Left hindlimb (tissue), 1 donor: ENCODE measurements around the gene VPS13C.

ENCODE experiments used
- DNase-seq: peaks from one replicate; pipeline ENCODE4 v3.0.0-alpha.2; 2018

VPS13C gene

DNA sequence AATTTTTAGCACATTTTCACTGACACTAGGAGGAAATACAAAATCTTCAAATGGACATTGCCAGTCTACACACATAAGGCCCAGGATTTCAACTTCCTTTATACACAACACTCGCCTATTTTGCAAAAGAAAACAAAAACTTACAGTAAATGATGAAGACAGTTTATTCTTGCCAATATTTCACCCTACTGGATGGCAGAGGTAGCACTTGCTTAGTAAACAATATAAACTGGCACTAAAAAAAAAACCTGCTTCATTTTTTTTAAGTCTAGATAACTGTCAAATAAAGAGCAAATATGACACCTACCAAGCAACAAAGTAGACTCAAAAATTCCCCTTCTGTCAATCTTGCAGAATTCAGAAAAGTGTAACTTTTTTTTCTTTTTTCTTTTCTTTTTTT, 204.0 kb downstream of the VPS13C start:
- no peak for DNase-seq

DNA sequence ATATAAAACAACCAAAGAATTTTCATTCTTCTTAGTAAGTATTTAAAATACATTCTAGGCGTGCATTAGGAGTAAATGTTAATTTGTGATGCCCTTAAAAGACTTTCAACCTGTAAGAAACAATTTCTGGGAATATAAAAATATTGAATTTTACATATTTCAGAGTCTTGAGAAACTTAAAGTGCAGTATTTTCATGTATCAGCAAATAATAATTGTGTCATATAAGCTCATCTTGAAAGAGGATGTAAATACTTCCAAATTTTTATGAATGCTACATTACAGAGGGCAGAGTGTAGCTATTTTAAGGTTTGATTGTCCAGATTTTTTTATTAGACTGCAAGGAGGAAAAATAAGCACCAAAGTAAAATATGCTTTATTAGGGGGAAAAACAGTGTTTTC, 207.1 kb downstream of the VPS13C start:
- DNase-seq: no peak

DNA sequence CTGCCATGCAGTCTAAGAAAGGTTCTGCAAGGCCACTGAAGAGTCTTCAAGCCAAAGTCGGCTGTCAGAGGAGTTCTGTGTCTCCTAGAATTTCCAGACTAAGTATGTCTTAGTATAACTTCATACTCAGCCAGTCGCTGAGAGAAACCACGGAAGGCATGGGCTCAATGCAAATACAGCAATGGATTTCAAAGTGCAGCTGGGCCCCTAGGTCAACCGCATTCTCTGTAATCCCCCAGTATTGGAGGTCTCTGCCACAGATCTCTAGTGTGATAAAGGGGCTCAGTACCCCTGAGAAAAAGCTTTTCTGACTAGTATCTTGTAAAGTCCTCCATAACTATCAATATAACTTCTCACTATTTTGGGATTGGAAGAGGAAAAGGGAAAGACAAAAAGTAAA, 208.3 kb downstream of the VPS13C start:
- no peak for DNase-seq

DNA sequence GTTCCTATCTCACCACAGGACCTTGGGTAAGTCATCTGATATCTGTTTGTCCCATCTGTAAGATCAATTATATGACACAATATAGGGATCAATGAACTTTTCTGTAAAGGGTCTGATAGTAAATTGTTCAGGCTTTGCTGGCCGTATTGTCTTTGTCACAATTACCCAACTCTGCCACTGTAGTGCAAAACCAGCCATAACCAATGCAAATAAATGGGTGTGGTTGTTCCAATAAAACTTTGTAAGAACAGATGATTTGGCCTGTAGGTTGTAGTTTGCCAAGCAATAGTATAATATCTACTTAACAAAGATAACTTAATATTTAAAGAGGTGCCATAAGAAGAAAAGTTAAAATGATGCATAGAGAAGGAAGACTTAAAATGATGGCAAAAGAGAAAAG, 210.8 kb downstream of the VPS13C start:
- no peak for DNase-seq

DNA sequence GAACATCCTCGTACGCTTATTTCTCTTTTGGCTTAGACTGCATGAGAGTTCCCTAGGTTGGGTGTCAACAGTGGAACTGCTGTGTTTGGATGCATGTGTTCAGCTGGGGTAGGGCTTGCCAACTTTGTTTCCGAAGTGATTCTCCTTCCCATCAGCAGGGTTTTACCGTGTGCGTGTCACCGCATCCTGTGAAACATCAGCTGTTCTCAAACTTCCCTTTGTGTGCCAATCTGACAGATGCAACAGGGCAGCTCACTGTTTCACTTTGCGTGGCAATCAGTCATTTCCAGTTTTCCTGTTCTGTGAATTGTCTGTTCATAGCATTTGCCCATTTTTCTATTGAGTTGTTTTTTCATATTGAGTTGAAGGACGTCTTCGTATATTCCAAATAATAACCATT, 218.8 kb downstream of the VPS13C start:
- no peak for DNase-seq

DNA sequence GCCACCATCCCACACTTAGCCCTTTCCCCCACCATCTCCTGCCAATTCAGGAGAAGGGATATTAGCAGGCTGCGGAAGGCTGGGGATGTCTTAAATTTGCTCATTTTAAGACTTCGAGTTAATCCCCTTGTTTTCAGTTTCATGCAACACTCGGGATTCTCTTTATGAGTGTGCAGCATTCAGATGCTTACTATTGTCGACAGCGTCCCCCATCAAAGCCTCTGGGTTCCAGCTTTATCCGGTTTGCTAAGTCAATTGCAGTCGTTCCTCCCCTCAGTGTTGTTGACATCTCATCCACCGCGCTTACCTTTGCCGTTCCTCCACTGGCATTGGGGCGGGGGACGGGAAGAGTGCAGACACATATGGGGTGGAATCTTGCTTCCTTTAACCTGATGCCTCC, 220.2 kb downstream of the VPS13C start:
- no peak for DNase-seq

DNA sequence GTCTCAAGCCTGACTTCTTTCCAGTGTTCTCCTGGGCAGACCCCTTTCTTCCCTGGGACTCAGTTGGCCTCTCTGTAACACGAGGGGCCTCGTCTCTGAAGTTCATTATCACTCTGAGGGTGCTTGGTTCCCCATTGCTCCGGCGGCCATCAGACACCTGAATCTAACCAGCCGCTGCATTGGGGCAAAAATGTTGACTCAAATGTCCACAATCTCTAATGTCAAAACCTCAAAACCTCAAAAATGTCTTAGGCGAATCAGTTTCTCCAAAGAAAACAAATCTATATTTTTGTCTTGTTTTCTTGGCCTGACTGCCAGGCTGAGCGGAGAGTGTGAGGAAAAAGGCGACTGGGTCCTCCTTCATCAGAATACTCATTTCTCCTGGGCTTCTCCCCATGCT, 220.7 kb downstream of the VPS13C start:
- DNase-seq: no peak

DNA sequence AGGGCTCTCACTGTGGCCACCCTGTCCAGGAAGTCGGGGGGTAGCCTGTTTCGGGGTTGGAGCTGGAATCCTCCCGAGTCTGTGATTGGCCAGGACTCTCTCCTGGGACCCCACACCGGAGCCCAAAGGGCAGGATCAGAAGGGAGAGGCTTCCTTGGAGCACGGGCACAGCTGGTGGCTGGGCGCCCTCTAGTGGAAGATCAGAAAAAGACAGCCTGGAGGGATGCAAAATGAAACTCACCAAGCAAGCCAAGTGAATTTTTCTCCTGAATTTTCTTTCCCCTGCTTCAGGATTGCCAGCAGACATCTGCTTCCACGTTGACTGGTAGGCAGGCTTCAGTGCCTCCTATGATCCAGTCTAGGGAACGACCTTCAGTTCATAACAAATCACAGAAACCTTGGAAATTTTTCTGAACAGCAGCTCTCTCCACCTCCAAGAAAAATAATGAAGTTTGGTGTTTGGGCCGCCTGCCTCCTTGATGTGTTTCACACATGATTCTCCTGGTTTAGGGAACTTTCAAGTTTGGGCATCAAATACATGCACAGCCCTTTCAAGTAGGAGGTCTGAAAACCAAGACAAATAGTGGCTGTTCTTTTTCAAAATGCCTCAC, 224.6 kb downstream of the VPS13C start:
- peak; percentile 80 for DNase-seq

DNA sequence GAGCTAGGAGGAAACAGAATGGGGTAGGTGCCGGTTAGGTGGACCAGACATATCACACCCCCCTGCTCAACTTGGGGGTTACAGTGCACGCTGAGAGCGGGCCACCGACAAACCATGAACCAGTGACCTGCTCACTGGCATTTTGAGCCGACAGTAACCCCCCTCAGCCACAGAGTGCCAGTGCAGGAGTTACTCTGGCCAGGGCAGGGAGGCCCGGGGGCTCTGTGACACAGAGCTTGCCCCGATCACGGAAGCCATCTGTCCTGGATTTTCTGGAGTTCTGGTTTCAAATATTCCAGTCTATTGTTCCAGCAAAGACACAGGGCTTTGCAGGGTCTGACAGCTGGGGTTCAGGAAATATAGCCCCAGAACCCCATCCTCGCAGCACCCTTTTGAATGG, 225.2 kb downstream of the VPS13C start:
- no peak for DNase-seq

DNA sequence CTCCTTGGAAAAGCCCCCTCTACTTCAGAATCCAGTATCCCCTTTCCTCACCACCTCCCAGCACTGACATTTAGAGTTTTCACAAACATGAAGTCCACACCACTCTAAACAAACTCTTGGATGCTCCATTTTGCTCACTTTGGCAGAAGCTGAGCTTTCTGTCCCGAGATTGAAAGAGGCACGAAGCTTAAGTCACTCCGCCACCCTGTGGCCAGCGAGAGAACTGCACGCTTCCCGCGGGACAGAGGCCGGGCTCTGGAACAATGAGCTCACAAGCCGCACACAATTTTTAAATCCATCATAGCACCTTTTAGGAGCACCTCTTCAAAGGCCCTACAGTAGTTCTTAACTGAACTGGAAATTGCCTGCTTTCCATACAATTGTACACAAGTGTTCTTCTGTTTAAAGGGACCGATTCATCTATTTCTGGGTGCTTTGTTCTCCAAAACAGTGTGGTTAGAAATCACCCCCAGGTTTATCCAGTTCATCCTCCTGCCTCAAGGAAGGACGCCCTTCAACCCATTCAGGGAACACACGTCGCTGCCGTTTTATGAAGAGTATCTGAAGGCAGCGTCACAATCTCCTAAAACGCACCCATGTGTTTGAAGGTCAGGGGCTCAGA, 226.1 kb downstream of the VPS13C start:
- peak; percentile 82 for DNase-seq

DNA sequence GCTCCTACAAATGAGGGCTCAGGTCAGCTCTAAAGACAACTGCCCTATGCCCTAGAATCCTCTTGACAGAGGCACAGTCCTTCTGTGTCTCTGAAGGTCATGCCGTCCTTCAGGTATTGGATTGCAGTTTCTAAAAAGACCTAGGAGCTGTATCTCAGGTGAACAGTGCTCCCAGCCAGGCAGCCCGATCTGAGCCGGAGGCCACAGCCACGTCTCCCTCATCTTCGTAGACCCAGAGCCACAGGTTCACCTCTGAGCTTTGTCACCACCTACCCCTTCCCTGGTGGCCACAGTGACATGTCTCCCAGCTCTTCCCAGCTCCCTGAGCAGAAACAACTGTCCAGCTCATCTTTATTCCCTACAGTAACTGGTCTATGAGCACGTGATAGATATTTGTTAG, 228.0 kb downstream of the VPS13C start:
- no peak for DNase-seq

DNA sequence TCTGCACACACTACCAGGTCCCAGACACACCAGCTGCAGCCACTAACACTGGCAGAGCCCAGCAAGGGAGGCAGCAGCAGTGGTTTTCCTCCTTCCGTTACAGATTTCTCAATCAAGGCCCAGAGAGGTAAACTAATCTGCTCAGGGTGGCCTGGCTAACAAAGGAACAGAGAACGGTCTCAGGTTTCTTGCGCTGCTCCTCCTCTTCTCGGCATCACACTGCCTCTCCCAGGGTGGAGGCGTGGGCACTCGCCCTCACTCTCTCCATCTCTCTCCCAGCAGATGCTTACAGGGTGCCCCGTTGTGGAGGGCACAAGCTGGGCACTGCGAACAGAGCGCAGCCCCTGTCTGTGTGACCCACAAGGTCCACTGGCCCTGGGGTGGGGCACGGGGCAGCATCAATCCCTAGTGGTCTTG, 228.7 kb downstream of the VPS13C start:
- no peak for DNase-seq

DNA sequence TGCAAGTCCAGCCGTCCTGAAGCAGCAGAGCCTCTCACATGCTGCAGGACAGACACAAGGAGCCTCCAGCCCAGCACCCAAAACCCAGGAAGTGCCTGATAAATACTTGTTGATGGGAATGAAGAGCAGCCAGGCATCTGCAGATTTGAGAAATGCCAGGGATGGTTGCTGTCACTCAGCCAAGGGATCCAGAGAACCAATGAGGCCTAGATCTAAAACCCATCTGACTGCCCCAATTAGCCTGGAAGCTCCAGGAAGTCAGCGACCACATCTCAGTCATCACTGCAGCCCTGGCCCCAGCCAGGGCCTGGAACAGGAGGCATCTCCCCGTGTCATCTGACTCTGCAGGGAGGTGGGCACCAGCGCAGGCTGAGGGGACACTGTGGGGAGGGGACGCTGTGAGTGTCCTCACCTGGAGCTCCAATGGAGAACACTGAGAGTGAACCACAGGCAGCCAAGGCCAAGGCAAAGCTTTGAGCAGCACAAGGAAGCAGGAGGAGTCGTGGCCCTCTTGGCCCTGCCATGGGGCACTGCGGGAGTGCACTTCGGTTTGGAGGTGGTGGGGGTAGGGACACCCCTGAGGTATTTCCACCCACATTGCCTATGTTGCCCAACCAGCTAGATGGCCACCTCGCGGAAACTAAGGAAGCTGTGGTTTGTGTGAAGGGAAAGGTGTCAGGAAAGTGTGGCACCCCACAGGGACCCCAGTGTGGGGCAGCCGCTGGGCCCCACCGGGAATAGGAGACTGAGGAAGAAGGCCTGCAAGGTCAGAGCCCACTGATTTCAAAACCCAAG, 229.5 kb downstream of the VPS13C start:
- DNase-seq: no peak

DNA sequence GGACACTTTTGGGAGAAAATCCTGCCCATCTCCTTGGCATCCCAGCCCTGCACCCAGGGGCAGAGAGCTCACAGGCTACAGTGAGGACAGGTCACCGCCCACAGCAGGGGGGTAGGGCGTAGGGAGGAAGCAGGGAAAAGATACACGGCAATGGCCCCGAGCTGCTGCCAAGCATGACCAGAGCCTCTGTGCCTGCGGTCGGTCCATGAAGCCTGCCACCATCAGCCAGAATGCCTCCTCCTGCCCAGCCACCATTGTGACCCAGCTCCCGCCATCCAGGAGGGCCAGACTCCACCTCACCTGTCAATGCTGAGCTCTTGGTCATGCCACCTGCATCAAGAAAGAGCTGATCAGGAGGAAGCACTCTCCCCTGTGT, 230.7 kb downstream of the VPS13C start:
- DNase-seq: no peak

DNA sequence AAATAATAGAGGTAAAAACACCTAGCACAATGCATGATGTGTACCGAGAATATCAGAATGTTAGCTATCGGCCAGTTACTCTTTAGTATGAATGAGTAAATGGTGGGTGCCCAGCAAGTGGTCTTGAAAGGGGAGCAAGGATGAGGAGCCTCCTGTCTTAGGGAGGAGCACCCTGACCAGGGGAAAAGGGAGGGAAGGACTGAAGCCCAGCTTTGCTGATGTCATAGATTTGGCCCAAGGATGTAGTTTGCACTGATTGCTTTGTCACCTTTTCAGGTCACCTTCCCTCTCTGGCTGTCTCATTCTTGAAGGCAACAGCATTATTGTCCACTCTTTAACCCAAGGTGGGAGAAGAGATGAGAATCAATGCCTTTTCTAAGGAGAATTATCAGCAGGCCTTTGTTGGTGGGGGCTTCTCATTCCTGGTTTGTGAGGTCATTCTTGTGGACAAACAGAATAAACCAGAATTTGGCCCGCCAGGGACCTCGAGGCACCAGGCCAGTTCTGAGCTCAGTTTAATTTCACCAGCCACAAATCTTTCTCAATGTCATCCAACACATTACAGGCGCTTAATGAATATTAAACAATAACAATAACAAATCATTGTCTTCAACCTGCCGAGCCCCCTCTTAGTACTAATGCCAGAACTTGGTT, 231.3 kb downstream of the VPS13C start:
- no peak for DNase-seq

DNA sequence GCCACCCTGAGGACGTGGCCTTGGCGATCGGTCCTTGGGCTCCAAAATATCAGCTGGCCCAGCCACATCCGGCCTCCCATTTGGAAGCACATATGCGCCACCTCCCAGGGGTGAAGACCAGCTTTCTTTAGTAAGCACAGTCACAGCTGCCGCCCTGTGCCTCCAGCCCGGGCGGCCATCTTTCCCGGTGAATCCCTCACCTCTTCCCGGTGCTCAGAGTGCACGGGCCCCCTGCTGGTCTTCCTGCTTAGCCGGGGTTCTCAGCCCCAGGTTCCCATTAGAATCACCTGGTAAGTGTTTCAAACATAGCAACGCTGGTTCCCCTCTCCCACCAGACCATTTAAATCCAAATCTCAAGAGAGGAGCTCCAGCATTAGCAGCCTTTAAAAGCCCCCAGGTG, 232.2 kb downstream of the VPS13C start:
- no peak for DNase-seq

DNA sequence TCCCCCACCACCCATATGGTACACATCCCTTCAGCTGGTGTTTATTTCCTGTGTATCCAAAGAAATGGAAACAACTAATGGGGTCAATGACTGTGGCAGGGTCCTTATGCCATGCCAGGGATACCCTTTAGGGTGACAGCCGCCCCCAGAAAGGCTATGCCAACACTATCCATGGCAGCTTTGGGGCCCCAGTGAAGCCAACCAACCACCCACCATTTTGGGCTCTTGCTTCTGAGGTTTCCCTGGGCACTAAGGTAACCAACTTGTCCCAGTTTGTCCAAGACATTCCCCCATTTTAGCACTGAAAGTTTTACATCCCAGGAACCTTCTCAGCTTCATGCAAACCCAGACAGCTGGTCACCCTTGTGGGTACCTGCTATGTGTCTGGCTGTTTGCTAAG, 233.1 kb downstream of the VPS13C start:
- DNase-seq: no peak

DNA sequence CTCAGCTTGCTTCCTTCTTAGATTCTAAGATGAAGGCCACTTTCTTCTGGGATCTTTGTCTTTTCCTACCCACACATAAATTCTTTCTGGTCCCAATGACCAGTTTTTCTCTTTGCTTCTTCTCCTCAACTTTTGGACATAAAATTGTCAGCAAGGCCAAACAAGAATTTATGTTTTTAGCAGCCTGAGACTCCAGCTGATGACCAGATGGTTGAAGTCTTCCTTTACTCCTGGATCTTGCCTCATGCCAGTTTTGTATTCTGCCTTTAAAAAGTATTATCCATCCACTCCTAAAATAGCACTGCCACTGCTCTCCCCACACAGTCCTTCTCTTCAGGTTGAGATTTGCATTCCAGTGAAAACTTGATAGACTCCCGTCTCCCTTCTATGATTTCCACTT, 236.0 kb downstream of the VPS13C start:
- no peak for DNase-seq

DNA sequence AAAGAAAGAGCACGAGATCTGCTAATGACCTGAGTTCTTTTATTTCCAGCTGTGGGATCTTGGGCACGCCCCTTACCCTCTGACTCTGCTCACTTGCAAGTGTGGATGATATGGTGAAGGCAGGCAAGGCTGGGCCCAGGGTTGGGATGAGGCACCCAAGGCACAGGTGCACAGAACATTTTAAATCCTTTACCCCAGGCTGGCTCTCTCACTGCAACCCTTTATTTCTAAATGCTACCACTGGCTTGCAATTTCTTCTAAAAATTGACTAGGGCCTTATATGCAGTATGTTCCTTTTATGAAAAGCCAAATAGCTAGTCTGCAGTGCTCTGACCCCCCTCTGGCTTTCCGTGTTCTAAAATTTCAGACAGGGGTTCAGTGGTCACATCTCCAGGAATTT, 237.7 kb downstream of the VPS13C start:
- DNase-seq: no peak

DNA sequence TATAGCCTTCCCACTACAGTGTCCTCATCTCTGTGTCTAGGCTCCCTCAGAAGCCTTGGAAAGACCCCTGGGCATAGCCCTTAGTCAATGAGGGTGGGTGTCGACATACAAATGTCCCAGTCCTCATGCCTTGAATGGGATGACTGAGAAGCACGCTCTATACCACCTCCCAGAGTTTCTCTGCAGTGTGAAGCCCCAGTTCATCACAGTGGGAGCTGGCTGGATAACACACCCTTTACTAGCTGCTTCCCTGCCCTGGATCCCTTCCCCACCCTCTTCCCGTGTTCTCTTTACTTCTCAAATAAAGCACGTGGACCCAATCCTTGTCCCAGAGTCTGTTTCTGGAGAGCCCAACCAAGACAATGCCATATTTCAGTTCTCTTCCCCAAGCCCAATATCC, 239.3 kb downstream of the VPS13C start:
- DNase-seq: no peak

DNA sequence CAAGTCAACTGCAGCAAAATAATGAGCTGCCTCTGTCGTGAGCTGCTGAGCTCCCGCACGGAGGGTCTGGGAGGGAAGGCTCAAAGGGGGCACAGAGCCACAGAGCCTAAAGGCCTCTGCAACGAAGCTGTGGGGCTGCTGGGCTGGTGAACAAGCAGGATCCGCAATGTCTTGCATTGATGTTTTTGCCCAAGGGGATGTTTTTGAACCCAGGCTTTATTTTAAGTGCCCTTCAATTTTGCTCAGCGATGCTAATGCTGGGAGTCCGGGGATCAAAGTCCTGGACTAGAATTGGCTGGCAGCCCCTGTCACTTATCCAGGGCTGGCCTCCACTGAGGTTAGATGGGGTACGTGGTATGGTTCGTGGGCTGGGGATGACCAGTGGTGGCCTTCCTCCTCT, 240.0 kb downstream of the VPS13C start:
- DNase-seq: no peak

DNA sequence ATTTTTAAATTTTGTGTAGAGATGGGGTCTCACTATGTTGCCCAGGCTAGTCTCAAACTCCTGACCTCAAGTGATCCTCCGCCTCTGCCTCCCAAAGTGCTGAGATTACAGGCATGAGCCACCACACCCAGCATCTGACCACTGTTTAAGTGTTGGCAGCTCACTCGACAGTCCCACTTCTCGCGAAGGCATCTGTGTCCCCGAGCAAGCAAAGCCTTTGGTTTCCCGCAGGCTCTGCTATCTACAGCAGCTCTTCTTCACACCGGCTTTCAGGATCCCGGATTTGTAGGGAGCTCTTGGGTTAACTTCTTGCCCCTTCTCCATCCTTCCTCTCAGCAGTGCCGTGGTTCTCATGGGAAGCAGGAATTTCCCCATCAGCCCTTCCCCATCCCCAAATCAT, 240.9 kb downstream of the VPS13C start:
- no peak for DNase-seq

DNA sequence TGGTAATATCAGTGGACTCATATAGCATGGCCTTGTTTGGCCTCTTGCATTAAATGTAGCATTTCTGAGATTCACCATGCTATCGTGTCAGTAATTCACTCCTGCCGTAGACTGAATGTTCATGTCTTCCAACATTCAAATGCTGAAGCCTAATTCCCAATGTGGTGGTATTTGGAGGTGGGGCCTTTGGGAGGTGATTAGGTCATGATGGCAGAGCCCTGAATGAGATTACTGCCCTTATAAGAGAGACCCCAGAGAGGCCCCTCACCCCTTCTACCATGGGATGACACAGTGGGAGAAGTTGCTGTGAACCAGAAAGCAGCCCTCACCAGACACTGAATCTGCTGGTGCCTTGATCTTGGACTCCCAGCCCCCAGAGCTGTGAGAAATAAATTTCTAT, 241.4 kb downstream of the VPS13C start:
- DNase-seq: no peak

DNA sequence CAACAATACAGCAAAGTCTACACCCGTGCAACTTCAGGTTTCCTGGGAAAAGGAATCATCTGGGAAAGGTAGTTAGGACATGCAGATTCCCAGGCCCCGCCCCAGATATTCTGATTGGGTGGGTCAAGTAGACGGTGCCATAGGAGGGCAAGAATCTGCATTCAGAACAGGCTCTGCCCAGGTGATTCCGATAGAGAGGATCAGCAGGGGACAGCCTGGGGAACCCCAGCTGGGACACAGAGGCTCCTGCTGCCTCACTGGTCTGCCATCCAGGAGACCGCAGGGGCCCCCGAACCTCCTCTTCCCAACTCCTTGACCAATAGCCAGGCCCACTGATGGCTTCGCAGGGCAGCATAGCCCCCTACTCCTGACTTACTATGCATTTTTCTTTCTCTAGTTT, 243.4 kb downstream of the VPS13C start:
- DNase-seq: no peak
